Measurements from ENCODE around the gene ADH5.

- TF ChIP-seq EZH2 (optimal IDR thresholded peaks at IDR 0.05; ENCODE audit: low read depth, low read length) (no peak), EZH2phosphoT487 (IDR thresholded peaks at IDR 0.05; ENCODE audit: low read length) (no peak)
These were observed 13.8 kb downstream of the ADH5 start for GRCh38 chr4:99074816-99075215.
